ENCODE data around the gene RAB20. TPM values are rescaled to one million over a fixed set of nuclear protein-coding genes. Genes with fewer than 3 reads are reported as not detected.

RAB20 gene
- total and polyA plus RNA-seq, 10 donors, result 19.1 to 96.4 (median 52.8) TPM

- no peaks in the 10 kb centered on the region for H3K9me3 ChIP-seq
- H3K36me3 ChIP-seq, result peaks cover 0 to 70% (median 17%) of the 10 kb centered on the region in 6 donors
- H3K27me3 ChIP-seq (replicated peaks in 1 of 7), result no peaks in the 10 kb centered on the region
- intact Hi-C loops (cut with DNase I; ENCODE audit: low total_unique reads), result no loop called here
- H3K27ac ChIP-seq, result no peak overlapping the region
- H3K4me3 ChIP-seq, result no peak overlapping the region
- no peak for DNase-seq
- peaks cover 0 to 40% (median 20%) of the 10 kb centered on the region in 6 donors for H3K4me1 ChIP-seq
- TF ChIP-seq CTCF (IDR thresholded peaks at IDR 0.05 in 8 of 11, conservative IDR thresholded peaks at IDR 0.05 in 3 of 11) (no peak), POLR2AphosphoS5 (IDR thresholded peaks at IDR 0.05) (peak in 1 of 3 donors; percentile 52)
- 91 to 97% (median 92%) methylated on average over 31 of the region's 31 CpGs for WGBS, 5 donors
Measured at GRCh38 chr13:110511509-110512181, 49.9 kb downstream of the RAB20 start.

DNA sequence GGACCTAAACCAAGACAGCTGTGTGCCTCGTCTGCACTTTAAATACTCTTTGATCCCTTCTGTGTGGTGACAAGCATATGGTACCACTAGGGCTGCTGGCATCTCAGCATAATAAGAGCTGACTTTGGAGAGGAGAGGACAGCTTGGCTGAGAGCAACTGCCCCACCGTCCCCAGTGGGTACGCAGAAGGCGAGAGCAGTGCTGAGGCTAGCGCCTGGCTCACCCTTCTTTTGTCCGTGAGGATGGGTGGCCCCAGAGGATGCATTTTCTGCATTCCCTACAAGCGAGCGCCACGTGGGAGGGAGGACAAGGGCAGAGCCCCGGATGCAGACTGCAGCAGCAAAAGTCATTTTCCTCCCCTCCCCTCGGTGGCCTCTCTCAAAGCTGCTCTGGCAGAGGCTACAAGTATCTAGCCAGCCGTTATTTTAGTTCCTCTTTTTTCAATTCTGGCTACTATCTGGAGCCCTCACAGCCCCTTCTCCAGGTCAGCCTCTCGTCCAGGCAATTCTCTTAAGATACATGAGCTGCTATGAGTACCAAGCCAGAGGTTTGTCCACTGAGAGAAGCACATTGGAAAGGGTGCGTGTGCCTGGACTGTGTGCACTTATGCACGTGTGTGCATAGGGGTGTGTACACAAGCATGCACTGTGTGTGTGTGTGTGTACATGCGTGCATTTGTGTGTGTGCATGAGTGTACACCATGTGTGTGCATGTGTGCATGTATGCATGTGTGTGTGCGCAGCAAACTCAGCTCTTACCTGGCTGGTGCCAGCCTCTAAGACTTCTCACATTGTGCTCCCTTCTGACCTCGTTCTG is 51.3 kb downstream of the RAB20 start:
- no peaks in the 10 kb centered on the region for H3K9me3 ChIP-seq
- no peak for TF ChIP-seq POLR2A (IDR thresholded peaks at IDR 0.05)
- peak in 2 of 3 donors; percentile 34 to 45 for TF ChIP-seq POLR2AphosphoS5 (IDR thresholded peaks at IDR 0.05)
- no peak overlapping the region for H3K4me3 ChIP-seq
- H3K27ac ChIP-seq, result peak overlapping the region in 5 of 8 donors; percentile 15 to 65 (median 22)
- H3K4me1 ChIP-seq, result peaks cover 0 to 45% (median 25%) of the 10 kb centered on the region in 6 donors
- H3K27me3 ChIP-seq (replicated peaks in 1 of 7), result no peaks in the 10 kb centered on the region
- whole genome bisulfite sequencing, 5 donors, result 39 to 52% (median 47%) methylated on average over 18 of the region's 18 CpGs
- intact Hi-C loops (cut with DNase I; ENCODE audit: low total_unique reads), result no loop called here
- H3K36me3 ChIP-seq, result peaks cover 0 to 85% (median 17%) of the 10 kb centered on the region in 6 donors
- no peak for DNase-seq

DNA sequence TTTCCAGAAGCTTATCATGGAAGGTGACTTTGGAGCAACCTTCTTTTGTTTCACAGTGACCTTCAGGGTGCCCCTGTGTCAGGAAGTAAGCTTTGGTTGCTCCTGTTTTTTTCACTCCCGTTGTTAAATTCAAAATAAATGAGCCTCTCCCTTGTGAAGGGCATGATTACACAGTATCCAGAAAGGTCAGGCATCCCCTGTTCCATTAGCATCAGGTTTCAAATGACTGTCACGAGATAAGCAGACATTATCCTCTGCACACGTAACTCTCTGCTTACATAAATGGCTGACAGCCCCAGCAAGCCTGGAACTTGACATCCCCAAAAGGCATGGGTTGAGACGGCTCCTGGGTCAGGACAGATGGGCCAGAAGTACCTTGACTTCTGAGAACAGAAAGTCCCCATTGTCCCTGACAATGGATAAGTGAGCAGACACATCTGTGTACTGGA is 52.0 kb downstream of the RAB20 start:
- Histone ChIP-seq H3K27ac (peak overlapping the region in 5 of 8 donors; percentile 15 to 65 (median 22)), H3K4me3 (no peak overlapping the region), H3K9me3 (no peaks in the 10 kb centered on the region), H3K27me3 (replicated peaks in 1 of 7) (no peaks in the 10 kb centered on the region), H3K36me3 (peaks cover 0 to 85% (median 18%) of the 10 kb centered on the region in 6 donors), H3K4me1 (peaks cover 0 to 45% (median 25%) of the 10 kb centered on the region in 6 donors)
- no peak for DNase-seq
- intact Hi-C loops (cut with DNase I; ENCODE audit: low total_unique reads), result no loop called here
- TF ChIP-seq POLR2A (IDR thresholded peaks at IDR 0.05) (no peak), POLR2AphosphoS5 (IDR thresholded peaks at IDR 0.05) (no peak), CTCF (IDR thresholded peaks at IDR 0.05 in 8 of 11, conservative IDR thresholded peaks at IDR 0.05 in 3 of 11) (no peak)
- 40 to 59% (median 54%) methylated on average over 4 of the region's 4 CpGs for WGBS, 5 donors

GRCh38 chr13:110507678-110508381 is 53.7 kb downstream of the RAB20 start:
- no peak for DNase-seq
- intact Hi-C loops (cut with DNase I; ENCODE audit: low total_unique reads), result no loop called here

More at GRCh38 chr13:110507678-110508381, 53.7 kb downstream of the RAB20 start:
- Histone ChIP-seq H3K27me3 (replicated peaks in 1 of 7) (no peaks in the 10 kb centered on the region), H3K36me3 (peaks cover 0 to 85% (median 20%) of the 10 kb centered on the region in 6 donors), H3K27ac (peak overlapping the region in 1 of 8 donors; percentile 12), H3K4me3 (no peak overlapping the region), H3K4me1 (peaks cover 0 to 53% (median 25%) of the 10 kb centered on the region in 6 donors), H3K9me3 (no peaks in the 10 kb centered on the region)
- 87 to 92% (median 90%) methylated on average over 16 to 23 of the region's 23 CpGs for WGBS, 5 donors
- TF ChIP-seq CTCF (IDR thresholded peaks at IDR 0.05 in 8 of 11, conservative IDR thresholded peaks at IDR 0.05 in 3 of 11) (no peak), POLR2AphosphoS5 (IDR thresholded peaks at IDR 0.05) (peak in 2 of 3 donors; percentile 18 to 66), POLR2A (IDR thresholded peaks at IDR 0.05) (no peak)

All from spleen (tissue), 11 donors.